GM19043 (cell line): ENCODE measurements around the gene CDKN2A.

Experiments
- ATAC-seq: cut with Tn5 transposase; IDR thresholded peaks from one replicate; pipeline ENCODE4 v1.9.1; 2021; ENCODE audit warnings: low read depth; ENCODE audit not compliant: unreplicated experiment

CDKN2A gene

DNA sequence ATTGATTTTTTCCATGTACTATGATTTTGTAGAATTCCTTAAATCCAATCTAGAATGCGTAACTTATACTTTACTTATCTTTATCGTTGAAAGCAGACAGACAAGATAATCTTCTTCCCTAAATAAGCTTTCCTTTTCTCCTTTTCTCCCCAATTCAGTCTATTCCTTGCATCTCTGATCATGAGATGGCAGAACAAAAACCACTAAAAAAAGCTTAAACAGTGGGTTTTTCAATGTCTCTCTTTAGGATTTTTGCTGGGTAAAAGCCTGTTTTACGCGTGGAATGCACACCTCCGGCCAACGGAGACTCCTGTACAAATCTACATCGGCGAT lies 14.2 kb upstream of the CDKN2A start:
- ATAC-seq, result no peak

GRCh38 chr9:22005702-22006606 lies 11.8 kb upstream of the CDKN2A start:
- ATAC-seq, result no peak

DNA sequence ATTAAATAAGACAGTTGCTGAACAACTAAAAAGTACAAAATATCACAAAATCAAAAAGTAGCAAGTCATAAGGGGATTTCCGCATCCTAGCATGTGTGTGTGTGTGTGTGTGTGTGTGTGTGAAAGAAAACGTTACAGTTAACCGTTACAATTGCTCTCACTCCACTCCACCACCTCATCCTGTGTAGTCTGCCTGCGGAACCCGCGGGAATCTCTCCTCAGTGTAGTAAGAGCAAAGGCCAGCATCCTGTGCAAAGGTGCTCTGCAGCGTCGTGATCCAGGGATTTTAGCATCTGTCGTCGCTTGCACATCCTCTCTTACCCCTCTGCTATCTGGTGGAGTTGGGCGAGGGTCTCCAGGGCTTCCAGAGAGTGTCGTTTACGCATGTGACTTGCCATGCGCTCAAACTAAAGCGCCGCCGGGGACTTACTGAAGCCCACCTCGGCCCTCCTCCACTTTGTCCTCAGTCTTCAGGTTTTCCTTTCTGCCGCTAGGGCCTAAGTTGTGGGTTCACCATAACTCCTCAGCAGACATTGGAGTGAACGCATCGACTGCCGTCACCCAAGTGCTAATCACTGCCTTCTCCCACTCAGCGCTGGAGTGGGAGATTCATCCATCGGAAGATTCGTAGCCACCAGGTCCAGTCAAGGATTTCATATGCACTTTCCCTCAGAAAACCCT lies 11.0 kb upstream of the CDKN2A start:
- no peak for ATAC-seq

GRCh38 chr9:22002038-22002437 lies 7.8 kb upstream of the CDKN2A start:
- ATAC-seq, result no peak

- no peak for ATAC-seq
Measured at GRCh38 chr9:21998026-21998425, 3.8 kb upstream of the CDKN2A start.

DNA sequence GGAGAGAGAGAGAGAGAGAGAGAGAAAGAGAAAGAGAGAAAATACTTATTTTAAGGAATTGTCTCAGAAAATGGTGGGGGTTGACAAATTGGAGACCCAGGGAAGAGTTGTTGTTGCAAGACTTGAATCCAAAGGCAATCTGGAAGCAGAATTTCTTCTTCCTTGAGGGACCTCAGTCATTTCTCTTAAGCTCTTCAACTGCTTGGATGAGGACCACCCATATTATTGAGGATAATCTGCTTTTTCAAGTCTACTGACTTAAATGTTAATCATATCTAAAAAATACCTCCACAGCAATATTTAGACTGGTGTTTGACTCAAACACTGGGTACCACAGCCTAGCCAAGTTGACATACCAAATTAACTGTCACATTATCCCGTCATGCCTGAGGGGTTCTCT lies 3.3 kb upstream of the CDKN2A start:
- ATAC-seq, result no peak

- no peak for ATAC-seq
Measured at GRCh38 chr9:21996858-21997257, 2.7 kb upstream of the CDKN2A start.

GRCh38 chr9:21996438-21996837 lies 2.2 kb upstream of the CDKN2A start:
- ATAC-seq, result no peak

- ATAC-seq, result no peak
Measured at GRCh38 chr9:21995666-21996398, 1.6 kb upstream of the CDKN2A start.

DNA sequence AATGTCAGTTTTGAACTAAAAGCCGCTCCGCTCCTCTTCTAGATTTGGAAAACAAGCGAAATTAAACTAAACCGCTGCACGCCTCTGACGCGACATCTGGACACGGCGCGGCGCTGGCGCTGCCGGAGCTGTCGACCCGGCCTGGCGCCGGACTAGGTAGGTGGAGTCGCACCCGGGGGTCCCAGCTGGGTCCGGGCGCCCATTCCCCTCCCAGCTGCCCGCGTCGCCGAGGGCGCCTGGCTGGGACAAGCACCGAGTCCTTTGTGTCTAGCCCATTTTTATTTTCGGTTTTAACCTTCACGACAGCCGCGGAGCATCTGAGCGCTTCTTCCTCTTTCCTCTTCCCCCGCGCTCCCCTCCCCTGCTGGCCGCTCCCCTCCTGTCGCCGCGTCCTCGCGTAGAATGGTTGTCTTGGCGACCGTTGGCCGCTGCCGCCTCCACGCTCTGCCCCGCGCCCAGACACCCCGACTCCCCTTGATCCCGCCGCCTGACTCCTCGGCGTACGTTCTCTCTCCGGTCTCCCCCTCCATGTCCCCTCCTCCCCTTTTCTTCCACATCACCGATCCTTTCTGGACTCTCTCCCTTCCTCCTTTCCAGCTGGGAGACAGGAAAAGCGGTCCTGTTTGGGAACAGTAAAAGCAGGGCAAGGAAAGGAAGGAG lies 944 bp upstream of the CDKN2A start:
- peak; percentile 84 for ATAC-seq

GRCh38 chr9:21994556-21995005 lies 389 bp upstream of the CDKN2A start, which contains the start of gene CDKN2B-AS1:
CDKN2B-AS1 (plus strand) TSS chr9:21994791.
- ATAC-seq, result peak; percentile 26

DNA sequence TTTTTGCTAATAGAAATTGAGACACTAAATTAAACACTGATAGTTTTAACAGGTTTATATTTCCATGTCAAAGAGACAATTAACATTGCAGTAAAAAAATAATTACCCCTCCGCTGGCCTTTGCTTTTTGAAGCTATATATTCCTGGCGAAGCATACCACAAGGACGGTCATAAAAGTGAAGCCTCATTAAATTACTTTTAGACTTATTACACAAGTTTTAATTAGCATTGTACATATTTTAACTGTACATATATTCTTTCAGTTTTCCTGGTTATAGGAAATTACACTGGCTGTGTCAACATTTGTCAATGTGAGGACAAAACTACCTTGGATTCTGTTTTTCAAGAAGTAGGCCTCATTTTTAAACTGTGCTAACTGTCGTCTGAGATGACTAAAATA lies 1.2 kb downstream of the CDKN2A start:
- ATAC-seq, result no peak

- ATAC-seq, result no peak
Measured at GRCh38 chr9:21991072-21991959, 2.9 kb downstream of the CDKN2A start.

DNA sequence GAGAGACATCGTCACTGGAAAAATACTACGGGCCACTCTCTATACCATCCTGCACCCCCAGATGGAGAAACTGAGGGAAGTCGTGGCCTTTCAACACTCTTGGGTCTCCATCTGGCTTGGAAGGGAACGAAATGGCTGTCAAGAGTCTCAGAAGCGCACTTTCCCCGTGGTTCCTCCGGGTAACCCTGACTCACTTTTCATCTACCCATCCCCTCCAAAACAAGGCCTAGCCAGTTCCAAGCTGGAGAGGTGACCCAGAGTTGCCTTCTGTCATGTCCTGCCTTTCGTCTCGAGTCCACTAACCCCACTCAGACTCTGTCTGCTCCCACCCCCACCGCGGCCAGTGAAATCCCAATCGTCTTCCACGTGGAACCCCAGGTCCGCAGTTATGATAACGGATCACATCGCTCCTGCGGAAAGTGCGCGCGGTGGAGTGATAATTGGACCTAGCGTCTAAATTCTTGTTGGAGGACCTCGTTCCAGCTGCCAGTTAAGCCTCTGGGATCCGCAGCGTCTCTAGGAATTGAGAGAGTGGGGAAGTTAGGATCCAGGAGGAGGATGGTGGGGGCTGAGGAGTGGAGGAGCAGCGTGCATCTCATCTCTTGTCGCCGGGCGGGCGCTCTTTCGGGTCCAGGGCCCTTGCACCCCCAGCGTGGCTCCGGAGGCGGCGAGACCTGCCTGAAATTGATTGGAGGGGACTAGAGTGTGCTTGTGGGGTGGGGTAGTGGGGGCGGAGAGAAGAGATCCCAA lies 4.6 kb downstream of the CDKN2A start:
- no peak for ATAC-seq

GRCh38 chr9:21988056-21988990 lies 5.9 kb downstream of the CDKN2A start:
- no peak for ATAC-seq

- peak; percentile 77 for ATAC-seq
Measured at GRCh38 chr9:21985964-21986667, 8.1 kb downstream of the CDKN2A start.

DNA sequence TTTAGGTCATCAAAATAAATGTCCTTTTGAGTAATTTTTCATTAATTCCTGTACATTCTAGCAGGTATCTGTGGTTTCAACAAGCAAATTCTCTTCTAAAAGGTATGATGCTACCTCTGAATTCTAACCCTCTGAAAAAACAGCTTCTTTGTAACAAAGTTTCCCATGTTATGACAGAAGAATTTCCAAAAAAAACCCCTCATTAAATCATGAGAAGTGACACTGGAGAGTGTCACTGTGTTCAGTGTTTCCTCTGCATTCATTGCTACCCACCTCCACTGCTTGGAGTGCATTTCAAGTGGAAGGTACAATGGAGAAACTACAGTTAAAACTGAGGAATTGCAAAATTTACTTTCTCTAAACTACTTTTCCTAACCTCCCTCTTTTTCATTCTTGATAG lies 10.1 kb downstream of the CDKN2A start:
- ATAC-seq, result no peak
